T-helper 2 cell treated with Interferon-gamma antibody and Interleukin-4, amounts not matched to agents 5 μg/mL and 100 μg/mL, for 36 hours (primary cell): ENCODE results near the gene NAPG.
"Not testable (repeated sequence)": the region's sequence is repeated elsewhere in the genome, so short reads cannot be mapped to it uniquely, and the experiment has no call there.

Source experiments
- DNase-seq: peaks from one replicate; pipeline ENCODE4 v3.0.0; 2021; ENCODE audit warnings: low spot score
- H3K27ac Mint-ChIP-seq: one replicate; pipeline ENCODE4 v1.8.0; 2021; ENCODE audit warnings: mild to moderate bottlenecking, mixed read lengths
- H3K27me3 Mint-ChIP-seq: one replicate; pipeline ENCODE4 v1.8.0; 2021; ENCODE audit warnings: low read depth, mixed read lengths
- H3K36me3 Mint-ChIP-seq: one replicate; pipeline ENCODE4 v1.8.0; 2021; ENCODE audit warnings: low read depth, mixed read lengths
- H3K4me1 Mint-ChIP-seq: one replicate; pipeline ENCODE4 v1.8.0; 2021; ENCODE audit warnings: low read depth, mixed read lengths
- H3K4me3 Mint-ChIP-seq: one replicate; pipeline ENCODE4 v1.8.0; 2022; ENCODE audit warnings: mild to moderate bottlenecking, moderate library complexity, mixed read lengths
- H3K9me3 Mint-ChIP-seq: one replicate; pipeline ENCODE4 v1.8.0; 2021; ENCODE audit warnings: mixed read lengths

The NAPG gene

GRCh38 chr18:10495936-10496335 is 29.9 kb upstream of the NAPG start:
- peaks cover 6% of the 10 kb centered on the region for H3K4me1 Mint-ChIP-seq
- no peak for DNase-seq
- peaks cover 12% of the 10 kb centered on the region for H3K27me3 Mint-ChIP-seq
- H3K9me3 Mint-ChIP-seq = no peaks in the 10 kb centered on the region
- no peaks in the 10 kb centered on the region for H3K36me3 Mint-ChIP-seq
- no peak overlapping the region for H3K27ac Mint-ChIP-seq
- no peak overlapping the region for H3K4me3 Mint-ChIP-seq

GRCh38 chr18:10497206-10497749 is 28.5 kb upstream of the NAPG start:
- DNase-seq = no peak
- Mint-ChIP-seq H3K27me3 (peaks cover 18% of the 10 kb centered on the region), H3K27ac (no peak overlapping the region), H3K9me3 (no peaks in the 10 kb centered on the region), H3K36me3 (no peaks in the 10 kb centered on the region), H3K4me1 (peaks cover 5% of the 10 kb centered on the region), H3K4me3 (no peak overlapping the region)

- H3K9me3 Mint-ChIP-seq = no peaks in the 10 kb centered on the region
- peak; percentile 43 for DNase-seq
- H3K36me3 Mint-ChIP-seq = no peaks in the 10 kb centered on the region
- peaks cover 28% of the 10 kb centered on the region for H3K27me3 Mint-ChIP-seq
- H3K27ac Mint-ChIP-seq = no peak overlapping the region
- H3K4me1 Mint-ChIP-seq = peaks cover 5% of the 10 kb centered on the region
- no peak overlapping the region for H3K4me3 Mint-ChIP-seq
Measured at GRCh38 chr18:10499230-10499629, 26.6 kb upstream of the NAPG start.

- Mint-ChIP-seq H3K36me3 (no peaks in the 10 kb centered on the region), H3K27ac (no peak overlapping the region), H3K4me1 (peaks cover 5% of the 10 kb centered on the region), H3K4me3 (no peak overlapping the region), H3K27me3 (peaks cover 28% of the 10 kb centered on the region), H3K9me3 (peaks cover 6% of the 10 kb centered on the region)
- no peak for DNase-seq
Measured at GRCh38 chr18:10500038-10500437, 25.8 kb upstream of the NAPG start.

- Mint-ChIP-seq H3K4me1 (no peaks in the 10 kb centered on the region), H3K4me3 (no peak overlapping the region), H3K36me3 (no peaks in the 10 kb centered on the region), H3K27ac (no peak overlapping the region), H3K9me3 (peaks cover 19% of the 10 kb centered on the region), H3K27me3 (peaks cover 21% of the 10 kb centered on the region)
- DNase-seq = no peak
Measured at GRCh38 chr18:10504723-10505122, 21.1 kb upstream of the NAPG start.

GRCh38 chr18:10505892-10506291 is 19.9 kb upstream of the NAPG start:
- not testable (repeated sequence) for DNase-seq, H3K36me3 Mint-ChIP-seq, H3K4me1 Mint-ChIP-seq, H3K4me3 Mint-ChIP-seq, H3K27ac Mint-ChIP-seq
- H3K9me3 Mint-ChIP-seq = peaks cover 19% of the 10 kb centered on the region
- H3K27me3 Mint-ChIP-seq = peaks cover 17% of the 10 kb centered on the region

- peaks cover 19% of the 10 kb centered on the region for H3K9me3 Mint-ChIP-seq
- no peaks in the 10 kb centered on the region for H3K4me1 Mint-ChIP-seq
- H3K4me3 Mint-ChIP-seq = no peak overlapping the region
- no peaks in the 10 kb centered on the region for H3K36me3 Mint-ChIP-seq
- H3K27ac Mint-ChIP-seq = no peak overlapping the region
- H3K27me3 Mint-ChIP-seq = peaks cover 3% of the 10 kb centered on the region
- DNase-seq = no peak
Measured at GRCh38 chr18:10508591-10508990, 17.2 kb upstream of the NAPG start.

- no peaks in the 10 kb centered on the region for H3K36me3 Mint-ChIP-seq
- no peak for DNase-seq
- peaks cover 13% of the 10 kb centered on the region for H3K9me3 Mint-ChIP-seq
- H3K4me3 Mint-ChIP-seq = no peak overlapping the region
- H3K4me1 Mint-ChIP-seq = no peaks in the 10 kb centered on the region
- peaks cover 15% of the 10 kb centered on the region for H3K27me3 Mint-ChIP-seq
- no peak overlapping the region for H3K27ac Mint-ChIP-seq
Measured at GRCh38 chr18:10511236-10511635, 14.6 kb upstream of the NAPG start.

- no peak overlapping the region for H3K4me3 Mint-ChIP-seq
- no peak for DNase-seq
- H3K9me3 Mint-ChIP-seq = no peaks in the 10 kb centered on the region
- peaks cover 31% of the 10 kb centered on the region for H3K27me3 Mint-ChIP-seq
- H3K27ac Mint-ChIP-seq = no peak overlapping the region
- no peaks in the 10 kb centered on the region for H3K4me1 Mint-ChIP-seq
- H3K36me3 Mint-ChIP-seq = no peaks in the 10 kb centered on the region
Measured at GRCh38 chr18:10514082-10514481, 11.7 kb upstream of the NAPG start.

- Mint-ChIP-seq H3K36me3 (no peaks in the 10 kb centered on the region), H3K4me3 (no peak overlapping the region), H3K4me1 (no peaks in the 10 kb centered on the region), H3K9me3 (no peaks in the 10 kb centered on the region), H3K27me3 (peaks cover 36% of the 10 kb centered on the region), H3K27ac (no peak overlapping the region)
- no peak for DNase-seq
Measured at GRCh38 chr18:10514601-10515000, 11.2 kb upstream of the NAPG start.

GRCh38 chr18:10515456-10515855 is 10.4 kb upstream of the NAPG start:
- Mint-ChIP-seq H3K4me3 (no peak overlapping the region), H3K27ac (no peak overlapping the region), H3K36me3 (no peaks in the 10 kb centered on the region), H3K9me3 (no peaks in the 10 kb centered on the region), H3K27me3 (peaks cover 42% of the 10 kb centered on the region), H3K4me1 (no peaks in the 10 kb centered on the region)
- DNase-seq = no peak

GRCh38 chr18:10516078-10516477 is 9.7 kb upstream of the NAPG start:
- Mint-ChIP-seq H3K4me1 (no peaks in the 10 kb centered on the region), H3K27me3 (peaks cover 42% of the 10 kb centered on the region), H3K9me3 (no peaks in the 10 kb centered on the region), H3K4me3 (no peak overlapping the region), H3K36me3 (no peaks in the 10 kb centered on the region), H3K27ac (no peak overlapping the region)
- no peak for DNase-seq

GRCh38 chr18:10518595-10519255 is 7.1 kb upstream of the NAPG start:
- no peak overlapping the region for H3K27ac Mint-ChIP-seq
- H3K27me3 Mint-ChIP-seq = peaks cover 48% of the 10 kb centered on the region
- no peaks in the 10 kb centered on the region for H3K9me3 Mint-ChIP-seq
- H3K36me3 Mint-ChIP-seq = no peaks in the 10 kb centered on the region
- DNase-seq = no peak
- H3K4me1 Mint-ChIP-seq = no peaks in the 10 kb centered on the region
- no peak overlapping the region for H3K4me3 Mint-ChIP-seq

GRCh38 chr18:10519366-10519765 is 6.5 kb upstream of the NAPG start:
- H3K4me3 Mint-ChIP-seq = no peak overlapping the region
- H3K4me1 Mint-ChIP-seq = peaks cover 2% of the 10 kb centered on the region
- H3K9me3 Mint-ChIP-seq = no peaks in the 10 kb centered on the region
- no peak for DNase-seq
- H3K27me3 Mint-ChIP-seq = peaks cover 44% of the 10 kb centered on the region
- H3K36me3 Mint-ChIP-seq = no peaks in the 10 kb centered on the region
- H3K27ac Mint-ChIP-seq = no peak overlapping the region
